ENCODE measurements around the gene STOML1.

STOML1 gene

GRCh38 chr15:73997986-73998385 lies 5.9 kb upstream of the STOML1 start:
- no peak for DNase-seq (ENCODE audit: low read depth)
- H3K4me3 ChIP-seq (ENCODE audit: low read length): no peak overlapping the region
- TF ChIP-seq CTCF (conservative IDR thresholded peaks at IDR 0.05; ENCODE audit: low read depth, low read length): no peak

- H3K4me3 ChIP-seq (ENCODE audit: low read length): peak overlapping the region; percentile 23
- TF ChIP-seq CTCF (conservative IDR thresholded peaks at IDR 0.05; ENCODE audit: low read depth, low read length): no peak
- no peak for DNase-seq (ENCODE audit: low read depth)
Measured at GRCh38 chr15:73996939-73997338, 4.8 kb upstream of the STOML1 start.

- no peak for TF ChIP-seq CTCF (conservative IDR thresholded peaks at IDR 0.05; ENCODE audit: low read depth, low read length)
Measured at GRCh38 chr15:73996267-73996666, 4.2 kb upstream of the STOML1 start.

GRCh38 chr15:73994912-73995622 lies 3.0 kb upstream of the STOML1 start:
- no peak for DNase-seq (ENCODE audit: low read depth)
- TF ChIP-seq CTCF (conservative IDR thresholded peaks at IDR 0.05; ENCODE audit: low read depth, low read length): no peak

More at GRCh38 chr15:73996267-73996666, 4.2 kb upstream of the STOML1 start:
- no peak for DNase-seq (ENCODE audit: low read depth)
- H3K4me3 ChIP-seq (ENCODE audit: low read length): peak overlapping the region; percentile 23

GRCh38 chr15:73994413-73994883 lies 2.4 kb upstream of the STOML1 start, which contains the start of gene PML:
Gene PML (plus strand): TSS chr15:73994716. CDS start chr15:73994813, 97 bp downstream.
- peak; percentile 65 for DNase-seq (ENCODE audit: low read depth)
- no peak for TF ChIP-seq CTCF (conservative IDR thresholded peaks at IDR 0.05; ENCODE audit: low read depth, low read length)
- peak within 1 kb of the TSS; percentile 89 for H3K4me3 ChIP-seq (ENCODE audit: low read length)

More at GRCh38 chr15:73994912-73995622, 3.0 kb upstream of the STOML1 start:
- peak overlapping the region; percentile 89 for H3K4me3 ChIP-seq (ENCODE audit: low read length)

- no peak overlapping the region for H3K4me3 ChIP-seq (ENCODE audit: low read length)
- TF ChIP-seq CTCF (conservative IDR thresholded peaks at IDR 0.05; ENCODE audit: low read depth, low read length): no peak
- no peak for DNase-seq (ENCODE audit: low read depth)
Measured at GRCh38 chr15:73993211-73993994, 1.3 kb upstream of the STOML1 start.

Data from retinal pigment epithelial cell (primary cell).